Gastroesophageal sphincter (tissue), 3 donors: Measurements from ENCODE around the gene OR4D9.

ENCODE experiments used
- CTCF ChIP-seq, 4 experiments: fragments of 200-600 bp in 2 of 4; fragments of 450-650 bp in 2 of 4; sonication (generic) in 1 of 4; IDR thresholded peaks; one replicate each; pipeline ENCODE4 v1.5.1; 2017 to 2019; ENCODE audit warnings: antibody characterized with exemption in 4 of 4, mild to moderate bottlenecking in 2 of 4, moderate library complexity in 2 of 4
- EP300 ChIP-seq: sonication (generic); formaldehyde crosslinking; IDR thresholded peaks from one replicate; pipeline ENCODE4 v1.6.1; 2017; ENCODE audit warnings: antibody characterized with exemption, mild to moderate bottlenecking
- POLR2A ChIP-seq, 2 donors: fragments of 450-650 bp; IDR thresholded peaks; one replicate each; pipeline ENCODE4 v1.6.1; 2017; ENCODE audit warnings: antibody characterized with exemption in 2 of 2, mild to moderate bottlenecking in 2 of 2, moderate library complexity in 1 of 2
- POLR2AphosphoS5 ChIP-seq: sonication (generic); formaldehyde crosslinking; IDR thresholded peaks from one replicate; pipeline ENCODE4 v1.6.1; 2017; ENCODE audit warnings: antibody characterized with exemption

- TF ChIP-seq POLR2A (IDR thresholded peaks at IDR 0.05) = no peak
- TF ChIP-seq CTCF (IDR thresholded peaks at IDR 0.05) = no peak
- TF ChIP-seq EP300 = no peak
- no peak for TF ChIP-seq POLR2AphosphoS5
Observed at GRCh38 chr11:59511675-59512074, 336 bp downstream of the OR4D9 start.
